ENCODE data around the gene SUPT5H. TPM values are rescaled to one million over a fixed set of nuclear protein-coding genes. Genes with fewer than 3 reads are reported as not detected.

SUPT5H gene
- total and polyA plus RNA-seq, 2 of the 8 experiments (the other 6 are each of a cell fraction or from before 2014, with no cell fraction given), result 77.8 to 111 TPM

DNA sequence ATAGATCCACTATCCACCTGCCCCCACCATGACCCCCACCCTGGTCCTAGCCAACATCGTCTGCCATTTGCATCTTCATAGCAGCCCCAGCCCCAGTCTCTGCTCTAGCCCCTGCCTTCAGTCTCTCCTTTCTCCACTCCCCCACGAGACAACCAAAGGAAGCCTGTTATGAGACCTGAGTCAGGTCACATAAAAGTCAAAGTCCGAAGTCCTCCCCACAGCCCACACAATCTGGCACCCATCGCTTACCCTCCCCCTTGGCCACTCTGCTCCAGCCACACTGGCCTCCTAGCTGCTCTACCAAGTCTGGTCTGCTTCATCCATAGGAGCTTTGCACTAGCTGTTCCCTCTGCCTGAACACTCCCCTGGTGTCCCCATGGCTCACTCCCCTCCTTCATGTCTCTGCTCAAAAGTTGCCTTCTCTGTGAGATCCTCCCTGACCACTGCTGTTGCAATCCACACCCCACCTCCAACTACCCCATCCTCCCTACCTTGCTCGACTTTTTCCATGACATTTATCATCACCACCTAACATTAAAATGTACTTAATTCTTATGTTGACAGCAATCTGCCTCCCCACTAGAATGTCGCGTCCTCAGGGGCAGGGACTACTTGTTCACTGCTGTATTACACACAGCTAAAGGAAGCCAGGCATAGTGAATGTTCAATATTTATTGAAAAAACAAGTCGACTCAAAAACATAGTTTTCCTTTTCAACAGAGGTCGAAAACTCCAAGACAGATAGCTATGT lies 34.1 kb upstream of the SUPT5H start:
- POLR2A ChIA-PET (ENCODE audit: partially characterized antibody), result interaction anchor here (0.7 to 25.7 kb wide), 11 partner anchors 10 to 123 kb away, joined by 3 to 1154 read pairs (median 4); partner anchors contain the start of genes MED29, PAF1, RPS16 and SUPT5H
- Histone ChIP-seq H3K56ac (replicated peaks; ENCODE audit: insufficient read length, low read depth, low read length) (no peak overlapping the region), H4K20me1 (replicated peaks in 1 of 2; ENCODE audit: control insufficient read depth in 1 of 2, insufficient read depth in 2 of 2, low read length in 2 of 2) (peaks cover 5 to 22% of the 10 kb centered on the region in 2 experiments), H2AFZ (ENCODE audit: low read length) (no peak overlapping the region), H2BK20ac (ENCODE audit: low read length) (peak overlapping the region; percentile 61; the same call in 1 of the 2 replicates), H3K27ac (ENCODE audit: low read depth, low read length) (no peak overlapping the region), H3K4me1 (replicated peaks in 1 of 4; ENCODE audit: control insufficient read depth in 3 of 4, insufficient read depth in 4 of 4, low read length in 3 of 4) (peaks cover 10 to 42% (median 21%) of the 10 kb centered on the region in 4 experiments; a peak in 6 of 7 replicates), H3K27me3 (replicated peaks in 1 of 4; ENCODE audit: control insufficient read depth in 3 of 4, extremely low read depth in 1 of 4, insufficient read depth in 3 of 4, low read length in 3 of 4) (no peaks in the 10 kb centered on the region), H2BK12ac (ENCODE audit: low read depth, low read length) (peak overlapping the region; percentile 96; the same call in 1 of the 2 replicates), H3K9me3 (ENCODE audit: insufficient read depth in 2 of 2, low read depth in 1 of 2, low read length in 1 of 2) (no peaks in the 10 kb centered on the region), H3K23me2 (ENCODE audit: low read depth, low read length) (peaks cover 21% of the 10 kb centered on the region), H3K36me3 (ENCODE audit: control insufficient read depth in 2 of 4, insufficient read depth in 4 of 4, low read length in 3 of 4) (peaks cover 0 to 8% (median 0%) of the 10 kb centered on the region in 4 experiments; a peak in 2 of 8 replicates), H4K8ac (ENCODE audit: extremely low read depth, insufficient read depth, low read length) (no peak overlapping the region), H2AK5ac (ENCODE audit: low read depth, low read length) (peak overlapping the region; percentile 67; the same call in 1 of the 2 replicates), H3K4me2 (ENCODE audit: insufficient read depth in 1 of 2, low read depth in 2 of 2, low read length in 2 of 2) (peak overlapping the region; percentile 78 to 84; a peak in 3 of 4 replicates), H3K18ac (ENCODE audit: extremely low read depth, low read length) (peak overlapping the region; percentile 9; the same call in 1 of the 2 replicates), H3K79me2 (ENCODE audit: control insufficient read depth in 1 of 2, insufficient read depth in 2 of 2, low read length in 2 of 2) (peaks cover 6 to 37% of the 10 kb centered on the region in 2 experiments; a peak in 3 of 4 replicates), H3K14ac (ENCODE audit: insufficient read length) (no peak overlapping the region), H3K79me1 (ENCODE audit: low read depth, low read length) (no peaks in the 10 kb centered on the region), H4K5ac (ENCODE audit: insufficient read length, low read depth, low read length) (no peak overlapping the region), H4K91ac (replicated peaks; ENCODE audit: insufficient read length, low read length) (no peak overlapping the region), H3K23ac (ENCODE audit: insufficient read length) (no peak overlapping the region), H2BK120ac (replicated peaks; ENCODE audit: low read depth, low read length) (no peak overlapping the region), H2BK5ac (ENCODE audit: low read depth, low read length) (peak overlapping the region; percentile 0; the same call in 1 of the 2 replicates), H2BK15ac (ENCODE audit: low read length) (peak overlapping the region; percentile 83), H3K4me3 (ENCODE audit: extremely low read depth in 1 of 4, insufficient read depth in 2 of 4, low read depth in 3 of 4, low read length in 4 of 4) (peak overlapping the region in 2 of 4 experiments; percentile 94 to 97; a peak in 4 of 8 replicates), H3K4ac (replicated peaks; ENCODE audit: insufficient read length, low read depth, low read length) (no peak overlapping the region), H3K9ac (replicated peaks in 1 of 4; ENCODE audit: extremely low read depth in 1 of 4, low read depth in 3 of 4, low read length in 3 of 4) (no peak overlapping the region)
- 44% methylated on average over 9 of the region's 9 CpGs; no CpG with 5 or more reads in 1 of the 2 experiments for WGBS, 2 experiments (ENCODE audit: extremely low coverage in 1 of 2, insufficient coverage in 1 of 2, insufficient read length in 1 of 2, insufficient replicate concordance in 2 of 2, low coverage in 1 of 2, low lambda C conversion rate in 2 of 2, missing lambda C conversion rate in 1 of 2)
- FAIRE-seq (no peak), DNase-seq (ENCODE audit: low read depth in 1 of 2, low spot score in 2 of 2) (peak in 1 of 2 experiments; percentile 52)
- TF ChIP-seq POLR2AphosphoS5 (IDR thresholded peaks at IDR 0.05; ENCODE audit: low read depth, low read length), result peak; percentile 88
- peak in 1 of 2 experiments; percentile 13; a peak in 1 of 3 replicates for TF ChIP-seq POLR2A (IDR thresholded peaks at IDR 0.05; ENCODE audit: control extremely low read depth in 1 of 2, low read depth in 2 of 2, low read length in 2 of 2)
- TF ChIP-seq TAF1 (IDR thresholded peaks at IDR 0.05; ENCODE audit: low read depth, low read length), result no peak
- no peak for TF ChIP-seq RNF2 (IDR thresholded peaks at IDR 0.05; ENCODE audit: borderline replicate concordance, low read depth, low read length, missing control alignments, poor library complexity, severe bottlenecking)
- CTCF ChIA-PET (ENCODE audit: partially characterized antibody), result interaction anchor here (0.6 to 2.3 kb wide), 21 partner anchors 11 to 232 kb away, joined by 3 to 128 read pairs (median 4); partner anchors contain the start of genes MED29, PAF1 and RPS16

Data from H1 (cell line).